ENCODE measurements around the gene SCD5.

The SCD5 gene

DNA sequence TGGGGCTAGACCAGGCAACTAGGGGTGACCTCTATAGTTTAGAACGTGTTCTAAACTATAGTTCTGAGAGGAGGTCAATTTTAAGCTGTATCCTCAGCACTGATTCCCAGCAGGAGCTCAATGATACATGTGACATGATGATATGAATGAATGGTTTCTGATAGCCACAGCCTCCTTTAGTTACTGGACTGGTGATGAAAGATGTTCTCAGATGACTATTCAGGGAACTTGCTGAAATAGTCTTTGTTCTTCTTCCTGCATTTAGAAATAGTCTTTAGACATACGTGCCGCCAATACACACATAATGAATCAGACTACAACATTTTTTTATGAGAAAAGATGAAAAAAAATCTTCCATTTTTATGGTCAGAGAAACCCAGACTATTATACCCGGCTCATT, 120.5 kb downstream of the SCD5 start:
- no peak overlapping the region for H2AFZ ChIP-seq (ENCODE audit: low read length)
- H3K36me3 ChIP-seq (replicated peaks; ENCODE audit: insufficient read depth, low read length), result no peaks in the 10 kb centered on the region
- no peaks in the 10 kb centered on the region for H3K79me2 ChIP-seq (ENCODE audit: low read length)
- no peaks in the 10 kb centered on the region for H3F3A ChIP-seq (ENCODE audit: insufficient read depth, low read length)
- no peak overlapping the region for H3K4me2 ChIP-seq (ENCODE audit: low read depth, low read length)
- no peaks in the 10 kb centered on the region for H3K4me1 ChIP-seq (ENCODE audit: low read length)
- no peak overlapping the region for H3K9ac ChIP-seq (ENCODE audit: low read length)
- no peaks in the 10 kb centered on the region for H3K9me2 ChIP-seq (replicated peaks; ENCODE audit: insufficient read depth, low read length)
- no peak overlapping the region for H3K27ac ChIP-seq (ENCODE audit: low read length)
- no peak overlapping the region for H3K4me3 ChIP-seq (ENCODE audit: low read length)
- H4K20me1 ChIP-seq (ENCODE audit: insufficient read depth, low read length), result no peaks in the 10 kb centered on the region
- H3K9me3 ChIP-seq (replicated peaks; ENCODE audit: insufficient read depth, low read length), result no peaks in the 10 kb centered on the region
- TF ChIP-seq EZH2phosphoT487 (IDR thresholded peaks at IDR 0.05; ENCODE audit: low read length) (no peak), CTCF (IDR thresholded peaks at IDR 0.05; ENCODE audit: low read length) (no peak), EZH2 (optimal IDR thresholded peaks at IDR 0.05; ENCODE audit: low read depth, low read length) (no peak)
- no peak for DNase-seq
- H3K27me3 ChIP-seq (replicated peaks; ENCODE audit: insufficient read depth, low read length), result no peaks in the 10 kb centered on the region

- no peak overlapping the region for H3K27ac ChIP-seq (ENCODE audit: low read length)
- H3K9me3 ChIP-seq (replicated peaks; ENCODE audit: insufficient read depth, low read length), result no peaks in the 10 kb centered on the region
- no peak overlapping the region for H3K9ac ChIP-seq (ENCODE audit: low read length)
- H3F3A ChIP-seq (ENCODE audit: insufficient read depth, low read length), result no peaks in the 10 kb centered on the region
- H2AFZ ChIP-seq (ENCODE audit: low read length), result no peak overlapping the region
- no peak for DNase-seq
- H3K4me2 ChIP-seq (ENCODE audit: low read depth, low read length), result no peak overlapping the region
- H3K36me3 ChIP-seq (replicated peaks; ENCODE audit: insufficient read depth, low read length), result no peaks in the 10 kb centered on the region
- no peaks in the 10 kb centered on the region for H3K4me1 ChIP-seq (ENCODE audit: low read length)
- no peaks in the 10 kb centered on the region for H3K27me3 ChIP-seq (replicated peaks; ENCODE audit: insufficient read depth, low read length)
- no peak overlapping the region for H3K4me3 ChIP-seq (ENCODE audit: low read length)
- TF ChIP-seq CTCF (IDR thresholded peaks at IDR 0.05; ENCODE audit: low read length) (no peak), EZH2 (optimal IDR thresholded peaks at IDR 0.05; ENCODE audit: low read depth, low read length) (no peak), EZH2phosphoT487 (IDR thresholded peaks at IDR 0.05; ENCODE audit: low read length) (no peak)
- H3K79me2 ChIP-seq (ENCODE audit: low read length), result no peaks in the 10 kb centered on the region
- H3K9me2 ChIP-seq (replicated peaks; ENCODE audit: insufficient read depth, low read length), result no peaks in the 10 kb centered on the region
- no peaks in the 10 kb centered on the region for H4K20me1 ChIP-seq (ENCODE audit: insufficient read depth, low read length)
Measured at GRCh38 chr4:82677327-82677726, 121.3 kb downstream of the SCD5 start.

- no peak overlapping the region for H2AFZ ChIP-seq (ENCODE audit: low read length)
- H3K79me2 ChIP-seq (ENCODE audit: low read length), result no peaks in the 10 kb centered on the region
- H3K27me3 ChIP-seq (replicated peaks; ENCODE audit: insufficient read depth, low read length), result no peaks in the 10 kb centered on the region
- H3K4me2 ChIP-seq (ENCODE audit: low read depth, low read length), result no peak overlapping the region
- no peak for TF ChIP-seq EZH2phosphoT487 (IDR thresholded peaks at IDR 0.05; ENCODE audit: low read length)
- TF ChIP-seq EZH2 (optimal IDR thresholded peaks at IDR 0.05; ENCODE audit: low read depth, low read length), result no peak
- TF ChIP-seq CTCF (IDR thresholded peaks at IDR 0.05; ENCODE audit: low read length), result no peak
- H3K4me3 ChIP-seq (ENCODE audit: low read length), result no peak overlapping the region
- no peak overlapping the region for H3K9ac ChIP-seq (ENCODE audit: low read length)
- DNase-seq, result no peak
- H3K9me2 ChIP-seq (replicated peaks; ENCODE audit: insufficient read depth, low read length), result no peaks in the 10 kb centered on the region
- H4K20me1 ChIP-seq (ENCODE audit: insufficient read depth, low read length), result no peaks in the 10 kb centered on the region
- H3K9me3 ChIP-seq (replicated peaks; ENCODE audit: insufficient read depth, low read length), result no peaks in the 10 kb centered on the region
- no peaks in the 10 kb centered on the region for H3K36me3 ChIP-seq (replicated peaks; ENCODE audit: insufficient read depth, low read length)
- H3F3A ChIP-seq (ENCODE audit: insufficient read depth, low read length), result no peaks in the 10 kb centered on the region
- H3K4me1 ChIP-seq (ENCODE audit: low read length), result no peaks in the 10 kb centered on the region
- H3K27ac ChIP-seq (ENCODE audit: low read length), result no peak overlapping the region
Measured at GRCh38 chr4:82667761-82668480, 130.7 kb downstream of the SCD5 start.
